ACC112 (cell line): ENCODE results near the gene CDC42BPA.

Experiments
- H2AFZ ChIP-seq: fragments of 200-600 bp; sonication (generic); one replicate; pipeline ENCODE4 v1.6.0; 2017; ENCODE audit warnings: antibody characterized with exemption, low read length; ENCODE audit not compliant: unreplicated experiment
- H3K27ac ChIP-seq: fragments of 200-600 bp; sonication (generic); 2 replicates; pipeline ENCODE4 v1.5.1; 2014; ENCODE audit warnings: low read depth, mild to moderate bottlenecking, antibody characterized with exemption, low read length, moderate library complexity
- H3K27me3 ChIP-seq: fragments of 200-600 bp; sonication (generic); 2 replicates; pipeline ENCODE4 v1.6.1; 2014; ENCODE audit warnings: mild to moderate bottlenecking, antibody characterized with exemption, low read length, moderate library complexity, mixed read lengths; ENCODE audit not compliant: insufficient read depth
- H3K36me3 ChIP-seq: fragments of 200-600 bp; sonication (generic); 2 replicates; pipeline ENCODE4 v1.6.1; 2016; ENCODE audit warnings: mild to moderate bottlenecking, antibody characterized with exemption, low read length, moderate library complexity, mixed read lengths; ENCODE audit not compliant: insufficient read depth
- H3K4me1 ChIP-seq: fragments of 200-600 bp; sonication (generic); one replicate; pipeline ENCODE4 v1.6.1; 2016; ENCODE audit warnings: low read length, mixed read lengths; ENCODE audit not compliant: insufficient read depth, unreplicated experiment, control insufficient read depth
- H3K4me3 ChIP-seq: fragments of 200-600 bp; sonication (generic); 2 replicates; pipeline ENCODE4 v1.5.1; 2014; ENCODE audit warnings: mild to moderate bottlenecking, low read depth, low read length
- H3K79me2 ChIP-seq: fragments of 200-600 bp; sonication (generic); one replicate; pipeline ENCODE4 v1.6.0; 2016; ENCODE audit warnings: low read length; ENCODE audit not compliant: control insufficient read depth, unreplicated experiment, insufficient read depth

CDC42BPA gene

DNA sequence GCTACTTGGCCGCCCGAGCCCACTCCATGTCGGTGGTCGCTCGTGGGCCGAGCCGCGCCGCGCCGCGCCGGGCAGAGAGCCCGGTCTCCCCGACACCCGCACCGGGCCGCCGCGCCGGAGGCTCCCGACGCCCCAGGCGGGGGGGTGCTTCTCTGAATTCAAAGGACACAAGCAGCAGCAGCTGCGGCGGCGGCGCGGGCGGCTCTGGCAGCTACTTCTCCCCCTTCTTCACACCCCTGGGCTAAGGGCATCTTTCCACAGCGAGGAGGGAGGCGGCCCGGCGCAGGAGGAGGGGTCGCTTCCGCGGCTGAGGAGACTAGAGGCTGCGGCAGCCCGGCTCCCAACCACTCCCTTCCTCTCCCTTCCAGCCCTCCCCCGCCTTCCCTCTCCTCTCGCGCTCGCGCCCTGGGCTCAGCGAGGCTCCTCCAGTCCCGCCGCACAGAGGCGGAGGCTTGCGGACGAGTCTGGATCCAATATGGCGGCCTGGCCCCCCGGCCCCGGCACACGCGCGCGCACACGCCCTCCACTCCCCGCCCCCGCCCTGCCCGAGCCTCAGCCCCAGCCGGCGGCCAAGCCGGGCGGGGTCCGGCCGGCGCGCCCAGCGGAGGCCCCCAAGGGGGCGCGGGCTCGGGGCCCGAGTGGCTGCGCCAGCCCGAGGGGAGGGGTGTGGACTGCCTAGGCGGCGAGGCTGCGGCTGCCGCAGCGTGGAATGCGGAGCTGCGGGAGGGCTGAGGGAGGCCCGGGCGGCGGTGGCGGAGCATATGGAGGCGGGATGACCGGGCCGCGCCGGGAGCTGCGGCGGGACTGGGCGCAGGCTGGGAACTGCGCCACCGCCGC, at the start of gene CDC42BPA:
TSS of gene CDC42BPA (minus strand) at position 477 of the 837 bp plus-strand sequence. CDS start 1,310 bp downstream, outside the sequence.
- H3K79me2 ChIP-seq = peaks cover 40% of the 10 kb centered on the region
- no peaks in the 10 kb centered on the region for H3K27me3 ChIP-seq
- peak within 1 kb of the TSS; percentile 87 for H3K4me3 ChIP-seq
- peak within 1 kb of the TSS; percentile 91 for H2AFZ ChIP-seq
- H3K27ac ChIP-seq = peak within 1 kb of the TSS; percentile 32; the same call in 1 of the 2 replicates
- H3K4me1 ChIP-seq = peaks cover 2% of the 10 kb centered on the region
- no peaks in the 10 kb centered on the region for H3K36me3 ChIP-seq

GRCh38 chr1:227368009-227368408, 49.7 kb upstream of the CDC42BPA start:
- Histone ChIP-seq H2AFZ (no peak overlapping the region), H3K79me2 (no peaks in the 10 kb centered on the region), H3K4me1 (peaks cover 26% of the 10 kb centered on the region), H3K27me3 (no peaks in the 10 kb centered on the region), H3K27ac (no peak overlapping the region), H3K36me3 (no peaks in the 10 kb centered on the region), H3K4me3 (no peak overlapping the region)

DNA sequence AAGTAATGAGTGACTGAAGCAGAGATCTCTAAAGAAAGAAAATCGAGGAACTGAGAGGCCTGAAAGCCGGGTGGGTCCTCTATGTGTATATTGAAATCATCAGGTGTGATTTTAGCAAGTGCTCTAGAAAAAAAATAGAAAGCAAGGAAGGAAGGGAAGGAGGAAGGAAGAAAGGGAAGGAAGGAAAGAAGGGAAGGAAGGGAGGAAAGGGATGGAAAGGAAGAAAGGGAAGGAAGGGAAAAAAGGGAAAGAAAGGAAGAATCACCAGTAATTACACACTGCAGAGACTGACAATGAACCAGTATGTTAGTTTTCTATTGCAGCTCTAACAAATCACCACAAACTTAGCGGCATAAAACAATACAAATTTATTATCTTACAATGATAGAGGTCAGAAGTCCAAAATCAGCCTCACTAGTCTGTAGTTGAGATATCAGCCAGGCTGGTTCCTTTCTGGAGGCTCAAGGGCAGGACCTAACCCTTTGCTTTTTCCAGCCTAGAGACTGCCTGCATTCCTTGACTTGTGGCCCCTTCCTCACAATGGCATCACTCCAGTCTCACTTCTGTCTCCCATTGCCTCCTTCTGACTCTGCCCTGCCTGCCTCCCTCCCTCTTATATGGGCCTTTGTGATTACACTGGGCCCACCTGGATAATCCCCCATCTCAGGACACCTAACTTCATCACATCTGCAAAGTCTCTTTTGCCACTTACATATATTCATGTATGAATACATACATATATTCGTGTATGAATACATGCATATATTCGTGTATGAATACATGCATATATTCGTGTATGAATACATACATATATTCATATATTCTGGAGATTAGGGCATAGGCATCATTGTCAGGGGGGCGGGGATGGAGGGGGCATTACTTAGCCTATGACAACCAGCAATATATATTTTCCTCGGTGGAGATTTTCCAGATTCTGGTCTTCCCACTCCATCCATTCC, 47.5 kb upstream of the CDC42BPA start:
- no peak overlapping the region for H3K27ac ChIP-seq
- H2AFZ ChIP-seq = no peak overlapping the region
- no peaks in the 10 kb centered on the region for H3K36me3 ChIP-seq
- no peaks in the 10 kb centered on the region for H3K27me3 ChIP-seq
- H3K79me2 ChIP-seq = no peaks in the 10 kb centered on the region
- peaks cover 10% of the 10 kb centered on the region for H3K4me1 ChIP-seq
- no peak overlapping the region for H3K4me3 ChIP-seq

GRCh38 chr1:227364657-227365056, 46.4 kb upstream of the CDC42BPA start:
- no peaks in the 10 kb centered on the region for H3K79me2 ChIP-seq
- H3K36me3 ChIP-seq = no peaks in the 10 kb centered on the region
- no peak overlapping the region for H3K4me3 ChIP-seq
- H3K4me1 ChIP-seq = no peaks in the 10 kb centered on the region
- H3K27ac ChIP-seq = no peak overlapping the region
- H3K27me3 ChIP-seq = no peaks in the 10 kb centered on the region
- no peak overlapping the region for H2AFZ ChIP-seq

DNA sequence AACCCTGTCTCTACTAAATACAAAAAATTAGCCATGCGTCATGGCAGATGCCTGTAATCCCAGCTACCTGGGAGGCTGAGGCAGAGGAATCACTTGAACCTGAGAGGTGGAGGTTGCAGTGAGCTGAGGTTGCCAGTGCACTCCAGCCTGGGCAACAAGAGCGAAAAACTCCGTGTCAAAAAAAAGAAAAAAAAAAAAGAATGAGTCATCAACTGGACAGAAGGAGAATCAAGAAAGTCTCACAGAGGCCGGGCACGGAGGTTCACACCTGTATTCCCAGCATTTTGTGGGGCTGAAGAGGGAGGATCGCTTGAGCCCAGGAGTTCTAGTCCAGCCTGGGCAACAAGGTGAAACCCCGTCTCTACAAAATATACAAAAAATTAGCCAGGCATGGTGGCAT, 45.5 kb upstream of the CDC42BPA start:
- H3K27me3 ChIP-seq = no peaks in the 10 kb centered on the region
- no peaks in the 10 kb centered on the region for H3K79me2 ChIP-seq
- H3K27ac ChIP-seq = no peak overlapping the region
- no peak overlapping the region for H3K4me3 ChIP-seq
- no peaks in the 10 kb centered on the region for H3K4me1 ChIP-seq
- no peak overlapping the region for H2AFZ ChIP-seq
- no peaks in the 10 kb centered on the region for H3K36me3 ChIP-seq

- Histone ChIP-seq H3K36me3 (no peaks in the 10 kb centered on the region), H2AFZ (no peak overlapping the region), H3K27ac (no peak overlapping the region), H3K27me3 (no peaks in the 10 kb centered on the region), H3K79me2 (no peaks in the 10 kb centered on the region), H3K4me1 (peaks cover 13% of the 10 kb centered on the region), H3K4me3 (no peak overlapping the region)
Measured at GRCh38 chr1:227362039-227362438, 43.7 kb upstream of the CDC42BPA start.

DNA sequence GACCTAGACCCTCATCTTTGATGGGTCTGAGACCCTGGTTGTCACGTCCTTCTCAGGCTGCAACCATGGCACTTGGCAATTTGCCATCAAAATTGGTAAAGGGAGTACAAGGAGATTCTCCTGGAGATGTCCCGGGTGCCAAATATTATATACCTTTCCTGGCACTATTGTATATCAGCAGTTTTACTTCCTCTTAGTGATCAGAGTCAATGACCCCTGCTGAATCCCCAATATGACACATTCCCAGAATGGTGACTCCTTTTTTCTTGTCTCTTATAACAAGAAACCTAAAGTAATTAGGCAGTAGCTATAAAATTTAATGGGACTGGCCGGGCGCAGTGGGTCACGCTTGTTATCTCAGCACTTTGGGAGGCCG, 39.6 kb upstream of the CDC42BPA start:
- Histone ChIP-seq H3K27ac (peak overlapping the region; percentile 75), H2AFZ (peak overlapping the region; percentile 53), H3K27me3 (no peaks in the 10 kb centered on the region), H3K79me2 (no peaks in the 10 kb centered on the region), H3K4me3 (peak overlapping the region; percentile 28), H3K36me3 (no peaks in the 10 kb centered on the region), H3K4me1 (peaks cover 21% of the 10 kb centered on the region)

DNA sequence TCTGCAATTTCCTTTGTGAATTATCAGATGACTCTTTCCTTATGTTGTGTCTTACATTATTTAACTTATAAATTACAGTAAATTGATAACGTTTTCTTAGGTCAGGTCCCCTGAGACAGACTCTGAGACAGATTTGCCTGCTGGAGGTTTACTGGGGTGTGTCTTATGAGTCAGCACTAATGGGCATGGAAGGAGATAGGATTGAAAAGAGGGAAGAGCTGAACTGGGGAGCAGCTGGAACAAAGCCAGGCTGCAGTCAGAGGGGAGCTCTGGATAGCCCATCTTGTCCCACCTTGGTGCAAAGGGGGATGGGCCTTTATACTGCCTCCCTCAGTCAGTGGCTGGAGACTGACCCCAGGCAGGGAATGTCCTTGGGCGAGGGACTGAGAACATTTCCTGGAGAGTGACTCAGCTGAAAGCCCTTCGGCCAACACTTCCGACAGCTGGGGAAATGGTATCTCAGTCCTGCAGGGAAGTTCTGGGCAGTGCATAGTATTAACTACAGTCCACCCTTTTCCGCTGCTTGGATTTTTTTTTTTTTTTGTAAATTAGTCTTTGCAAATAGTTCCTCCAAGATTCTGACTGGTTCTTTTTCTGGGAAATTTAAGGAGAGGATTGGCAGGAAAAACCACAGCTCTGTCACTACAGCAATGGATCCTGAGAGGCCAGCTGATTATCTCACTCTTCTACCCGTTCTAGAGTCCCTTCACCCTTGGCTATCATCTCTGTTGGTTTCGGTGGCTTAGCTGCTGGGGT, 39.1 kb upstream of the CDC42BPA start:
- Histone ChIP-seq H3K27me3 (no peaks in the 10 kb centered on the region), H3K4me3 (peak overlapping the region; percentile 28), H2AFZ (peak overlapping the region; percentile 53), H3K36me3 (no peaks in the 10 kb centered on the region), H3K4me1 (peaks cover 21% of the 10 kb centered on the region), H3K79me2 (no peaks in the 10 kb centered on the region), H3K27ac (peak overlapping the region; percentile 75)

DNA sequence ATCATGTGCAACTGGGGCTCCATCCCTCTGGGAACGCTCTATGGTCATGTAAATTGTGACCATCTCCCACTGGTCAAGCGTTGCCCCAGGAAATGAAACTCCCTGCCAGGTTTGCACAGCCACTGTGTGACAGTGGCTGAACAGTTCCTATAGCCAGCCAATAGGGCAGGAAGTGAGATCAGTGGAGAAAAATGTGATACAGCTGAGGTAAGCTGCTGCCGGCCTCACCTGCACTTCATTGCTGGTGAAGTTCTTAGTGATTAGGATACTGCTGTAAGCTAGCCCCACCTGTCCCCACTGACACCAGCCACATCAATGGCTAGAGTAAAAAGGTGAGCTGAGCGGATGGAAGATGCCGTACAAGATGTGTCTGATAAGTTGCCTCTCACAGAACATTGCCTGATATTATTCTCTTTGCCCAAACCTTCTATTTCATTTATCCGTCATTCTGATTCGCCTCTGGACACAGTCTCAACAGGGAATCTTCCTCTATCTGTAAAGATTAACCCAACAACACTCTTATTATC, 38.4 kb upstream of the CDC42BPA start:
- Histone ChIP-seq H3K4me3 (peak overlapping the region; percentile 28; the same call in 1 of the 2 replicates), H3K27ac (peak overlapping the region; percentile 75), H3K4me1 (peaks cover 25% of the 10 kb centered on the region), H3K36me3 (no peaks in the 10 kb centered on the region), H3K79me2 (no peaks in the 10 kb centered on the region), H2AFZ (peak overlapping the region; percentile 8), H3K27me3 (no peaks in the 10 kb centered on the region)
